Common myeloid progenitor, CD34-positive (primary cell): ENCODE measurements around the gene HNRNPH2.
A peak's percentile ranks its signal among the peaks of the same experiment; 100 is the strongest.

Experiments used
- CTCF ChIA-PET: fragments of 350-600 bp; sonication (Branson Sonifier 250); formaldehyde crosslinking; loops from one replicate; lab custom pipeline; 2021; ENCODE audit warnings: antibody characterized with exemption; lab: Charles Lee
- POLR2A ChIA-PET: fragments of 350-600 bp; sonication (Branson Sonifier 250); formaldehyde crosslinking; loops from one replicate; lab custom pipeline; 2021; ENCODE audit warnings: antibody characterized with exemption; lab: Charles Lee
- DNase-seq, 3 donors: peaks; one replicate each; pipeline versions ENCODE4 v3.0.0 to v3.0.0-alpha.2; 2013
- H3K27ac ChIP-seq, 2 experiments: 1 replicate in 1 of 2; 2 replicates in 1 of 2; pipeline ENCODE4 v1.7.0; 2013; ENCODE audit warnings: inconsistent platforms in 2 of 2, low read length in 2 of 2, mild to moderate bottlenecking in 2 of 2, low read depth in 1 of 2, moderate library complexity in 1 of 2; ENCODE audit not compliant: severe bottlenecking in 2 of 2, insufficient read depth in 1 of 2, poor library complexity in 1 of 2
- H3K27me3 ChIP-seq, 5 experiments: replicated peaks in 2 of 5; 1 replicate in 3 of 5; 2 replicates in 2 of 5; pipeline versions ENCODE4 v1.6.1 to v1.7.0; 2013; ENCODE audit warnings: low read length in 4 of 5, mild to moderate bottlenecking in 2 of 5, moderate library complexity in 2 of 5, inconsistent platforms in 1 of 5; ENCODE audit not compliant: insufficient read depth in 5 of 5, control insufficient read depth in 4 of 5
- H3K36me3 ChIP-seq, 4 experiments: 1 replicate in 2 of 4; 2 replicates in 2 of 4; pipeline versions ENCODE4 v1.6.1 to v1.7.0; 2013; ENCODE audit warnings: low read length in 3 of 4, control low read depth in 1 of 4, mild to moderate bottlenecking in 1 of 4; ENCODE audit not compliant: control insufficient read depth in 4 of 4, insufficient read depth in 4 of 4
- H3K4me1 ChIP-seq, 4 experiments: 1 replicate in 3 of 4; 2 replicates in 1 of 4; pipeline versions ENCODE4 v1.6.1 to v1.7.1; 2013; ENCODE audit warnings: low read length in 3 of 4, mild to moderate bottlenecking in 3 of 4, control low read depth in 1 of 4, inconsistent platforms in 1 of 4, moderate library complexity in 1 of 4; ENCODE audit not compliant: control insufficient read depth in 4 of 4, insufficient read depth in 4 of 4; ENCODE audit errors: control extremely low read depth in 1 of 4
- H3K4me3 ChIP-seq, 7 experiments: 1 replicate in 4 of 7; 2 replicates in 3 of 7; pipeline versions ENCODE4 v1.5.1 to v1.7.0; 2013; ENCODE audit warnings: mild to moderate bottlenecking in 7 of 7, low read length in 6 of 7, moderate library complexity in 6 of 7, inconsistent platforms in 2 of 7, low read depth in 2 of 7, control low read depth in 1 of 7; ENCODE audit not compliant: insufficient read depth in 4 of 7, control insufficient read depth in 1 of 7; ENCODE audit errors: extremely low read depth in 1 of 7
- H3K9me3 ChIP-seq, 5 experiments: 1 replicate in 4 of 5; 2 replicates in 1 of 5; pipeline versions ENCODE4 v1.6.1 to v1.7.1; 2013; ENCODE audit warnings: low read length in 4 of 5, mild to moderate bottlenecking in 2 of 5, inconsistent platforms in 1 of 5, low read depth in 1 of 5, moderate library complexity in 1 of 5; ENCODE audit not compliant: control insufficient read depth in 4 of 5, insufficient read depth in 2 of 5; ENCODE audit errors: control extremely low read depth in 1 of 5
- WGBS: methylation state at CpG from one replicate; pipeline ENCODE4 v1.1.5; 2013; ENCODE audit not compliant: insufficient coverage; 5-methylcytosine and 5-hydroxymethylcytosine counted together

Gene HNRNPH2

DNA sequence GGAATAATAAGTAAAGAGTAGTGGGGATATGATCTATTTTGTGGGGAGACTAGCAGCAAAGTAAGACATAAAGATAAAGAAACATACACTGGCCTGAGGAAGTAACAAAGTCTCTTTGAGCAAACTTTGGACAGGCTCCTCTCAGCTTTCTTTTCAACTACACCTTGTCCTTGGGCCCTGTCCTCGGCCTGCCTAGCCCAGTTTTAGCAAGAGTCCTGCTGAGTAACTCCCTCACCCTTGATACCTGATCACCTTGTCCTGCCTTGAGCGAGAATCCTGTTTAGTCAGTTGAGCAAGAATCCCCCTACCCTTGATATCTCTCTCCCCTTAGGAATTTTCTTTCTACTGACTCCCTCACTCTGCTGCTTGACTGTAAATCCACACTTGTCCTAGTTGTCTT lies 11.5 kb downstream of the HNRNPH2 start:
- no peak overlapping the region for H3K4me3 ChIP-seq
- H3K4me1 ChIP-seq = peaks cover 0 to 14% (median 4%) of the 10 kb centered on the region in 4 experiments
- peaks cover 0 to 2% (median 0%) of the 10 kb centered on the region in 4 experiments for H3K36me3 ChIP-seq
- H3K9me3 ChIP-seq = no peaks in the 10 kb centered on the region
- POLR2A ChIA-PET = interaction anchor here (0.6 kb wide), 1 partner anchor 146 kb away, joined by 3 read pairs; no protein-coding TSS in a partner anchor
- H3K27ac ChIP-seq = no peak overlapping the region
- CTCF ChIA-PET = no interaction called here
- DNase-seq = no peak
- peaks cover 0 to 13% (median 0%) of the 10 kb centered on the region in 5 experiments for H3K27me3 ChIP-seq
- 77% methylated on average over 2 of the region's 2 CpGs for WGBS

DNA sequence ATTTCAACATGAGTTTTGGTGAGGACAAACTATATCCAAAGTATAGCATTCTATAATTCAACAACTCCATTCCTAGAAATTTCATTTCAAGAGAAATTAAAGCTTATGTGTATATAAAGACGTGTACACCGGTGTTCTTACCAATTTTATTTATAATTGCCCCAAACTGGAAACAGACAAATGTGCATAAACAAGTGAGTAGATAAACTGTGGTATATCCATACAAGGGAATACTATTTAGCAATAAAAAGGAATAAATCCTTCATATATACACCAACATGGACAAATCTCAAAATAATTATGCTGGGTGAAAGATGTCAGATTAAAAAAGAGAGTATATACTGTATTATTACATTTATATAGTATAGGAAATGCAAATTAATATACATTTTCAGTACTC lies 19.9 kb downstream of the HNRNPH2 start:
- ChIA-PET CTCF (no interaction called here), POLR2A (no interaction called here)
- Histone ChIP-seq H3K27ac (no peak overlapping the region), H3K4me1 (no peaks in the 10 kb centered on the region), H3K36me3 (peaks cover 0 to 18% (median 5%) of the 10 kb centered on the region in 4 experiments), H3K9me3 (peaks cover 0 to 7% (median 4%) of the 10 kb centered on the region in 5 experiments), H3K27me3 (no peaks in the 10 kb centered on the region), H3K4me3 (no peak overlapping the region)
- no CpG with 5 or more reads among the region's 2 CpGs for WGBS
- no peak for DNase-seq

DNA sequence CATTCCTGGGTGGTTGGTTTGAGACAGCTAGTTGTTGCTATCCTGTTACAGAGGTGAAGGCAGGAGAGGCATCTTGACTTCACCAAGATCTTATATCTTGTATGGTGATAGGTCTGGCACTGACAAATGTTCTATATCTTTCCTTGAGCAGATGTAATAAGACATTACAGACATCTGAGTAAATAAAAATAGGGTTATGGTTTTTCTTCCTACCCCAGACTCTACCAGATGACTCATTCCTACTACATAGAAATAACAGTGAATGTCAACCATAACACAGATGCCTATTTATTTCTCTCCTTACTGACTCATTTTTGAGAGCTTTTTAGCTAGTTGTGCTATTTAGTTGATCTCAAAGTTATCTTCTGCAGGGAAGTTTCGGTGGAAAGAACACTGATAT lies 21.9 kb downstream of the HNRNPH2 start:
- H3K36me3 ChIP-seq = peaks cover 0 to 18% (median 4%) of the 10 kb centered on the region in 4 experiments
- DNase-seq = no peak
- peaks cover 0 to 7% (median 4%) of the 10 kb centered on the region in 5 experiments for H3K9me3 ChIP-seq
- H3K27ac ChIP-seq = no peak overlapping the region
- CTCF ChIA-PET = interaction anchor here (0.7 kb wide), 1 partner anchor 18 kb away, joined by 3 read pairs; no protein-coding TSS in a partner anchor
- no CpG with 5 or more reads among the region's 1 CpG for WGBS
- H3K27me3 ChIP-seq = no peaks in the 10 kb centered on the region
- no peak overlapping the region for H3K4me3 ChIP-seq
- no peaks in the 10 kb centered on the region for H3K4me1 ChIP-seq
- POLR2A ChIA-PET = no interaction called here

DNA sequence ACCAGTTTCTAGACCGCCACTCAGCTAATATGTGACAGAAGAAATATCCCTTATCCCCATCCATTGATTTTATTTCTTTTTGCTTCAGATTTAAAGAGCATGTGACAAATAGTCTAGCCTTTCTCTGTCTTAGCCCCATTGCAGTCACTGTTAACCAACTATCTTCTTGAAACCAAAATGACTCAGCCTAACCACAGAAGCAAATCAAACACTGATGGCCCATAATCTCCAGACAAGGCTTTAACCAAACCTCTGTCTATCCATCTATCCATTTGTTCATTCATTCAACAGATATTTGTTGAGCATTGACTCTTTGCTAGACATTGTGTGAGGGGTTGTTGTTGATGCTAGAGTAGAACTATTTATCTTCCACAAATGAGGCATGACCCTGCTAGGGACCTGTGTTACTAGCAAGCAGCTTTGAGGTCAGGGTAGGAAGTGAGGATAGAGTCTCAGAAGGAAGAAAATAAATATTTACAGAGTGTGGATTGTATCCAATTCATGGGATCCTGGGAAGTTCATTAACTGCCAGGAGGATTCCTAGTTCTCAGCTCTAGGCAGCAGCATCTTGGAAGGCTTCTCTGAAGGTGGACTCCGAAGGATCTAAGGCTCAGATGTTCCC lies 22.5 kb downstream of the HNRNPH2 start:
- H3K36me3 ChIP-seq = peaks cover 0 to 18% (median 4%) of the 10 kb centered on the region in 4 experiments
- no peaks in the 10 kb centered on the region for H3K27me3 ChIP-seq
- ChIA-PET POLR2A (no interaction called here), CTCF (no interaction called here)
- no peak for DNase-seq
- 91% methylated on average over 1 of the region's 2 CpGs for WGBS
- no peak overlapping the region for H3K27ac ChIP-seq
- peaks cover 0 to 7% (median 4%) of the 10 kb centered on the region in 5 experiments for H3K9me3 ChIP-seq
- no peaks in the 10 kb centered on the region for H3K4me1 ChIP-seq
- H3K4me3 ChIP-seq = no peak overlapping the region

DNA sequence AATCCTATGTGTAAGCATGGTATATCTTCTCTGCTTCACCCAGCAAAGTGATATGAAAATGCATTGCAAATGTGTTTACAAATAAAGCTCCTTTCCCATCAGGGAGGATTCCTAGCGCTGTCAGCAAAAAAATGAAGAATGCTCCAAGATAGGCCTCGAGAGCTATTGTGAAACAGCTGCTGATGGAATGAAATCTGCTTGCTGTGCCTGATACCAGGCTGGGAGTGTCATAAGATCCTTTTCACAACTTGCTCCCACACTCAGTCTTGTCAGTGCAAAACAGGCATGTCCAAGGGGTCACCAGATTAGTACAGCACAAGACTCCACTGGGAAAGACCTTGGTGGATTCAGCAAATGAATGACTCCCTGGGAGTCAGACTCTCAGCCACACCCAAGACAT lies 34.1 kb downstream of the HNRNPH2 start:
- H3K4me1 ChIP-seq = no peaks in the 10 kb centered on the region
- ChIA-PET POLR2A (no interaction called here), CTCF (no interaction called here)
- no peak overlapping the region for H3K4me3 ChIP-seq
- 85% methylated on average over 2 of the region's 2 CpGs for WGBS
- DNase-seq = no peak
- H3K27me3 ChIP-seq = no peaks in the 10 kb centered on the region
- no peak overlapping the region for H3K27ac ChIP-seq
- H3K9me3 ChIP-seq = peaks cover 0 to 12% (median 5%) of the 10 kb centered on the region in 5 experiments
- H3K36me3 ChIP-seq = peaks cover 0 to 30% (median 9%) of the 10 kb centered on the region in 4 experiments

DNA sequence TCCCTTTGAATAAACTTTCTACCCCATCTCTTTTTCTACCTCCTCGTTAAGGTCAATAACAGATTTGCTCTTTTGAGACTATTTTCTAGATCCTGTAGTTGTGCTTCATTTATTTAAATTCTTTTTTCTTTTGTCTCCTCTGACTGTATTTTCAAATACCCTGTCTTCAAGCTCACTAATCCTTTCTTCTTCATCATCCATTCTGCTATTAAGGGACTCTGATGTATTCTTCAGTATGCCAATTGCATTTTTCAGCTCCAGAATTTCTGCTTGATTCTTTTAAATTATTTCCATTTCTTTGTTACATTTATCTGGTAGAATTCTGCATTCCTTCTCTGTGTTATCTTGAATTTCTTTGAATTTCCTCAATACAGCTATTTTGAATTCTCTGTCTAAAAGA lies 41.3 kb downstream of the HNRNPH2 start:
- H3K4me3 ChIP-seq = no peak overlapping the region

DNA sequence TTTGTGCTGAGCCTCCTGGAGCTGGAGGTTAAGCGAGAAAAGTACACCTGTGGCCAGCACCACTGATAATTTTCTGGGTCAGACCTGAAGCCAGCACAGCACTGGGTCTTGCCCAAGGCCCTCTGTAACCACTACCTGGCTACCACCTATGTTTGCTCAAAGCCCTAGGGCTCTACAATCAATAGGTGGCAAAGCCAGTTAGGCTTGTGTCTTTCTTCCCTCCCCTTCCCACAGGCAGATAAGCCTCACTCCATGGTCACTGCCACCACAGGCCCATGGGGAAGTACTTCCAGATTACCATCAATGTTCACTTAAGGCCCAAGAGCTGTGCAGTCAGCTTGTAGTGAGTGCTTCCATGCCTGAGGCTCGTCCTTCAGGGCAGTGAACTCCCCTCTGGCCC lies 42.1 kb downstream of the HNRNPH2 start:
- DNase-seq = peak in 1 of 3 donors; percentile 20
- no peaks in the 10 kb centered on the region for H3K4me1 ChIP-seq
- CTCF ChIA-PET = interaction anchor here (1.5 kb wide), 1 partner anchor 11 kb away, joined by 4 read pairs; no protein-coding TSS in a partner anchor
- POLR2A ChIA-PET = interaction anchor here (0.6 kb wide), 1 partner anchor 107 kb away, joined by 3 read pairs; no protein-coding TSS in a partner anchor
- 70% methylated on average over 2 of the region's 2 CpGs for WGBS
- H3K9me3 ChIP-seq = peaks cover 0 to 4% (median 0%) of the 10 kb centered on the region in 5 experiments
- H3K27me3 ChIP-seq = no peaks in the 10 kb centered on the region
- no peak overlapping the region for H3K27ac ChIP-seq
- no peak overlapping the region for H3K4me3 ChIP-seq
- peaks cover 0 to 15% (median under 1%) of the 10 kb centered on the region in 4 experiments for H3K36me3 ChIP-seq

More for the DNA sequence above, 41.3 kb downstream of the HNRNPH2 start:
- CTCF ChIA-PET = interaction anchor here (1.5 kb wide), 1 partner anchor 12 kb away, joined by 4 read pairs; no protein-coding TSS in a partner anchor
- DNase-seq = no peak
- peaks cover 0 to 15% (median 1%) of the 10 kb centered on the region in 4 experiments for H3K36me3 ChIP-seq
- WGBS = no CpG with 5 or more reads among the region's 1 CpG
- POLR2A ChIA-PET = no interaction called here
- peaks cover 0 to 4% (median 0%) of the 10 kb centered on the region in 5 experiments for H3K9me3 ChIP-seq
- no peaks in the 10 kb centered on the region for H3K4me1 ChIP-seq
- H3K27me3 ChIP-seq = no peaks in the 10 kb centered on the region
- no peak overlapping the region for H3K27ac ChIP-seq
